ENCODE data around the gene TUBD1. TPM values are rescaled to one million over a fixed set of nuclear protein-coding genes. Genes with fewer than 3 reads are reported as not detected.

Gene TUBD1
- total RNA-seq, 2 donors from 2014 or later = 17.5 to 24.1 TPM

DNA sequence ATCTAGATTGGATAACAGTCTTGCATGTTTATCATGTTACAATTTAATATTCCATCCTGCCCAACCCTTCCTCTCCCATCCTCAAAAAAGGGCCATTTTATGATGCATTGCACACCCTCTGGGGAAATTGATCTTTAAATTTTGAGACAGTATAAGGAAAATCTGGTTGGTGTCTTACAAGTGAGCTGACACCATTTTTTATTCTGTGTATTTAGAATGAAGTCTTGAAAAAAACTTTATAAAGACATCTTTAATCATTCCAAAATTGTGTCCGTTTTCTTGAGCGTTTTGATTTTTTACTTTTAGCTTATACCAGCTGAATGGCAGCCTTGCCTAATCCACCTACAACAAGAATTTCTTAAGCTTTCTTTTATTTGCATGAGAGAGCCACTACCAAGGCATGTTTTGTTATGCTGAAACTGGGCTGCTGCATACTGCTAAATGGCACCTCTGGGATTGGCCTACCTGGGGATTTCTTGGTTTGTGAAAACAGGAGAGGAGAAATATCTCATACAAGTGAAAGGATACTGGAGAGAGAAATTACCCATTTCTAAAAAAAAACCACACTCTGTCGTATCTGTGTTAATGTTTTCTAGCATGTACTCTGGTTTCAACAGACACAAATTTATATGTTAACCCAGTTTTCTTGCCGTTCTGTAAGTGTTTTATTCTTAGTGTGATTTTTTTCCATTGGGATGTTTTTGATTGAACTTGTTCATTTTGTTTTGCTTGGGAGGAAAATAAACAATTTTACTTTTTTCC lies 52.2 kb downstream of the TUBD1 start:
- Histone ChIP-seq H3K9me3 (ENCODE audit: control insufficient read depth, low read length) (no peaks in the 10 kb centered on the region), H3K36me3 (ENCODE audit: control insufficient read depth, insufficient read depth, low read length) (peaks cover 25% of the 10 kb centered on the region), H3K4me3 (ENCODE audit: low read length) (peak overlapping the region; percentile 98), H3K27me3 (ENCODE audit: control insufficient read depth, insufficient read depth, low read length, poor library complexity, severe bottlenecking) (no peaks in the 10 kb centered on the region), H3K9ac (ENCODE audit: extremely low read depth, low read length, poor library complexity, severe bottlenecking) (peak overlapping the region; percentile 98), H3K27ac (ENCODE audit: low read depth, low read length) (peak overlapping the region; percentile 11), H3K4me1 (ENCODE audit: control insufficient read depth, insufficient read depth, low read length) (peaks cover 3% of the 10 kb centered on the region)
- TF ChIP-seq, protein P1, sequence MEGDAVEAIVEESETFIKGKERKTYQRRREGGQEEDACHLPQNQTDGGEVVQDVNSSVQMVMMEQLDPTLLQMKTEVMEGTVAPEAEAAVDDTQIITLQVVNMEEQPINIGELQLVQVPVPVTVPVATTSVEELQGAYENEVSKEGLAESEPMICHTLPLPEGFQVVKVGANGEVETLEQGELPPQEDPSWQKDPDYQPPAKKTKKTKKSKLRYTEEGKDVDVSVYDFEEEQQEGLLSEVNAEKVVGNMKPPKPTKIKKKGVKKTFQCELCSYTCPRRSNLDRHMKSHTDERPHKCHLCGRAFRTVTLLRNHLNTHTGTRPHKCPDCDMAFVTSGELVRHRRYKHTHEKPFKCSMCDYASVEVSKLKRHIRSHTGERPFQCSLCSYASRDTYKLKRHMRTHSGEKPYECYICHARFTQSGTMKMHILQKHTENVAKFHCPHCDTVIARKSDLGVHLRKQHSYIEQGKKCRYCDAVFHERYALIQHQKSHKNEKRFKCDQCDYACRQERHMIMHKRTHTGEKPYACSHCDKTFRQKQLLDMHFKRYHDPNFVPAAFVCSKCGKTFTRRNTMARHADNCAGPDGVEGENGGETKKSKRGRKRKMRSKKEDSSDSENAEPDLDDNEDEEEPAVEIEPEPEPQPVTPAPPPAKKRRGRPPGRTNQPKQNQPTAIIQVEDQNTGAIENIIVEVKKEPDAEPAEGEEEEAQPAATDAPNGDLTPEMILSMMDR (conservative IDR thresholded peaks at IDR 0.05) = no peak
- peak; percentile 85 for DNase-seq
- 0 to 24% methylated on average over 1 to 4 of the region's 4 CpGs for WGBS, 2 experiments (ENCODE audit: insufficient coverage in 1 of 2, insufficient read length in 1 of 2)
- Mint-ChIP-seq H3K9me3 (no peaks in the 10 kb centered on the region), H3K27me3 (ENCODE audit: insufficient read depth) (no peaks in the 10 kb centered on the region), H3K4me1 (peaks cover 38% of the 10 kb centered on the region), H3K4me3 (peak overlapping the region; percentile 75), H3K36me3 (ENCODE audit: low read depth) (peaks cover 29% of the 10 kb centered on the region), H3K27ac (peak overlapping the region; percentile 98)

DNA sequence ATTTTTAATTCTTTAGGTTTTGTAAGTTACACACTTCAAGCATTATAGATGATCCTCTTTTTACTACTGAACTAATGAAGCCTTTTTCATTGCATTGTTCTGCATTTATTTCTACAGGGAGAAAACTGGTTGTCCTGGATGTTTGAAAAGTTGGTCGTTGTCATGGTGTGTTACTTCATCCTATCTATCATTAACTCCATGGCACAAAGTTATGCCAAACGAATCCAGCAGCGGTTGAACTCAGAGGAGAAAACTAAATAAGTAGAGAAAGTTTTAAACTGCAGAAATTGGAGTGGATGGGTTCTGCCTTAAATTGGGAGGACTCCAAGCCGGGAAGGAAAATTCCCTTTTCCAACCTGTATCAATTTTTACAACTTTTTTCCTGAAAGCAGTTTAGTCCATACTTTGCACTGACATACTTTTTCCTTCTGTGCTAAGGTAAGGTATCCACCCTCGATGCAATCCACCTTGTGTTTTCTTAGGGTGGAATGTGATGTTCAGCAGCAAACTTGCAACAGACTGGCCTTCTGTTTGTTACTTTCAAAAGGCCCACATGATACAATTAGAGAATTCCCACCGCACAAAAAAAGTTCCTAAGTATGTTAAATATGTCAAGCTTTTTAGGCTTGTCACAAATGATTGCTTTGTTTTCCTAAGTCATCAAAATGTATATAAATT lies 53.0 kb downstream of the TUBD1 start:
- H3K9me3 Mint-ChIP-seq = no peaks in the 10 kb centered on the region
- H3K9ac ChIP-seq (ENCODE audit: extremely low read depth, low read length, poor library complexity, severe bottlenecking) = peak overlapping the region; percentile 98
- peaks cover 32% of the 10 kb centered on the region for H3K4me1 Mint-ChIP-seq

More for the DNA sequence above, 53.0 kb downstream of the TUBD1 start:
- peak overlapping the region; percentile 98 for H3K4me3 ChIP-seq (ENCODE audit: low read length)
- peaks cover 3% of the 10 kb centered on the region for H3K4me1 ChIP-seq (ENCODE audit: control insufficient read depth, insufficient read depth, low read length)
- H3K36me3 Mint-ChIP-seq (ENCODE audit: low read depth) = peaks cover 29% of the 10 kb centered on the region
- H3K27me3 ChIP-seq (ENCODE audit: control insufficient read depth, insufficient read depth, low read length, poor library complexity, severe bottlenecking) = no peaks in the 10 kb centered on the region
- peak overlapping the region; percentile 15 for H3K27ac ChIP-seq (ENCODE audit: low read depth, low read length)
- 0 to 22% methylated on average over 1 to 5 of the region's 6 CpGs for WGBS, 2 experiments (ENCODE audit: insufficient coverage in 1 of 2, insufficient read length in 1 of 2)
- TF ChIP-seq, protein P1 (conservative IDR thresholded peaks at IDR 0.05) = no peak
- peak overlapping the region; percentile 75 for H3K4me3 Mint-ChIP-seq
- H3K9me3 ChIP-seq (ENCODE audit: control insufficient read depth, low read length) = no peaks in the 10 kb centered on the region
- H3K27me3 Mint-ChIP-seq (ENCODE audit: insufficient read depth) = no peaks in the 10 kb centered on the region
- H3K27ac Mint-ChIP-seq = peak overlapping the region; percentile 98
- DNase-seq = peak; percentile 44
- peaks cover 25% of the 10 kb centered on the region for H3K36me3 ChIP-seq (ENCODE audit: control insufficient read depth, insufficient read depth, low read length)

Data from endodermal cell (in vitro differentiated cells).